Osteoblast (primary cell): ENCODE measurements around the gene MGAT5. TPM values are rescaled to one million over a fixed set of nuclear protein-coding genes. Genes with fewer than 3 reads are reported as not detected.

Experiments
- DNase-seq: peaks from one replicate; pipeline ENCODE4 v3.0.0; 2011; ENCODE audit warnings: low spot score, mixed read lengths; ENCODE audit not compliant: insufficient read length; ENCODE audit errors: missing footprints
- H2AFZ ChIP-seq: 2 replicates; pipeline ENCODE4 v1.6.0; 2011; ENCODE audit warnings: mild to moderate bottlenecking, low read length
- H3K27ac ChIP-seq: 2 replicates; pipeline ENCODE4 v1.5.1; 2011; ENCODE audit warnings: mild to moderate bottlenecking, low read depth, low read length, moderate library complexity
- H3K27me3 ChIP-seq: 2 replicates; pipeline ENCODE4 v1.6.0; 2012; ENCODE audit warnings: mild to moderate bottlenecking, control low read depth, inconsistent platforms, low read length, moderate library complexity; ENCODE audit not compliant: insufficient read depth
- H3K36me3 ChIP-seq: 2 replicates; pipeline ENCODE4 v1.5.1; 2011; ENCODE audit warnings: mild to moderate bottlenecking, low read length, control low read depth, moderate library complexity; ENCODE audit not compliant: insufficient read depth
- H3K4me1 ChIP-seq: 2 replicates; pipeline ENCODE4 v1.5.1; 2011; ENCODE audit warnings: mild to moderate bottlenecking, low read length, control low read depth, moderate library complexity; ENCODE audit not compliant: insufficient read depth
- H3K4me2 ChIP-seq: 2 replicates; pipeline ENCODE4 v1.6.0; 2011; ENCODE audit warnings: mild to moderate bottlenecking, low read length; ENCODE audit not compliant: insufficient read depth
- H3K4me3 ChIP-seq: fragments of 200-600 bp; sonication (generic); 3 replicates; pipeline ENCODE4 v1.5.1; 2012; ENCODE audit warnings: mild to moderate bottlenecking, low read length, inconsistent platforms; ENCODE audit not compliant: insufficient read depth
- H3K79me2 ChIP-seq: 2 replicates; pipeline ENCODE4 v1.6.0; 2012; ENCODE audit warnings: mild to moderate bottlenecking, low read length, control low read depth, inconsistent platforms; ENCODE audit not compliant: insufficient read depth
- H3K9me3 ChIP-seq: 2 replicates; pipeline ENCODE4 v1.5.1; 2011; ENCODE audit warnings: low read depth, low read length, control low read depth
- H4K20me1 ChIP-seq: 2 replicates; pipeline ENCODE4 v1.6.0; 2012; ENCODE audit warnings: mild to moderate bottlenecking, low read length, control low read depth; ENCODE audit not compliant: insufficient read depth
- CTCF ChIP-seq: IDR thresholded peaks from 2 replicates; pipeline ENCODE4 v1.5.1; 2011; ENCODE audit warnings: mild to moderate bottlenecking, low read depth, low read length, moderate library complexity; ENCODE audit errors: extremely low read depth
- total RNA-seq: library from RNA; depleted of rRNA; stranded (reverse); fragments of >200 nt; gene quantifications from 2 replicates; pipeline ENCODE4 v1.2.3, GENCODE V29; 2012

The MGAT5 gene
- total RNA-seq, 1 donor = 29.7 TPM

GRCh38 chr2:134207589-134208209, 46.2 kb upstream of the MGAT5 start:
- Histone ChIP-seq H2AFZ (no peak overlapping the region), H3K4me3 (no peak overlapping the region), H4K20me1 (peaks cover 8% of the 10 kb centered on the region), H3K27me3 (no peaks in the 10 kb centered on the region), H3K9me3 (no peaks in the 10 kb centered on the region), H3K4me1 (peaks cover 21% of the 10 kb centered on the region), H3K27ac (no peak overlapping the region), H3K4me2 (no peak overlapping the region), H3K36me3 (no peaks in the 10 kb centered on the region), H3K79me2 (peaks cover 14% of the 10 kb centered on the region)
- DNase-seq = no peak
- peak; percentile 73 for TF ChIP-seq CTCF

GRCh38 chr2:134208825-134209224, 45.0 kb upstream of the MGAT5 start:
- peaks cover 14% of the 10 kb centered on the region for H3K79me2 ChIP-seq
- no peak overlapping the region for H3K4me3 ChIP-seq
- H3K4me2 ChIP-seq = no peak overlapping the region
- H3K27me3 ChIP-seq = no peaks in the 10 kb centered on the region
- H4K20me1 ChIP-seq = peaks cover 8% of the 10 kb centered on the region
- H2AFZ ChIP-seq = no peak overlapping the region
- peaks cover 19% of the 10 kb centered on the region for H3K4me1 ChIP-seq
- no peaks in the 10 kb centered on the region for H3K36me3 ChIP-seq
- TF ChIP-seq CTCF = no peak
- no peak for DNase-seq
- H3K9me3 ChIP-seq = no peaks in the 10 kb centered on the region
- no peak overlapping the region for H3K27ac ChIP-seq

- no peak overlapping the region for H3K27ac ChIP-seq
- no peak overlapping the region for H2AFZ ChIP-seq
- H4K20me1 ChIP-seq = peaks cover 1% of the 10 kb centered on the region
- H3K27me3 ChIP-seq = no peaks in the 10 kb centered on the region
- H3K4me2 ChIP-seq = no peak overlapping the region
- DNase-seq = no peak
- TF ChIP-seq CTCF = no peak
- no peaks in the 10 kb centered on the region for H3K4me1 ChIP-seq
- no peak overlapping the region for H3K4me3 ChIP-seq
- peaks cover 9% of the 10 kb centered on the region for H3K79me2 ChIP-seq
- H3K9me3 ChIP-seq = no peaks in the 10 kb centered on the region
- no peaks in the 10 kb centered on the region for H3K36me3 ChIP-seq
These were observed 41.1 kb upstream of the MGAT5 start for GRCh38 chr2:134212746-134213145.

- Histone ChIP-seq H3K9me3 (no peaks in the 10 kb centered on the region), H3K4me3 (no peak overlapping the region), H3K27me3 (no peaks in the 10 kb centered on the region), H3K27ac (no peak overlapping the region), H3K36me3 (no peaks in the 10 kb centered on the region), H2AFZ (no peak overlapping the region), H3K4me1 (peaks cover 3% of the 10 kb centered on the region), H3K4me2 (no peak overlapping the region), H3K79me2 (peaks cover 24% of the 10 kb centered on the region), H4K20me1 (peaks cover 6% of the 10 kb centered on the region)
- TF ChIP-seq CTCF = no peak
- no peak for DNase-seq
These were observed 37.6 kb upstream of the MGAT5 start for GRCh38 chr2:134216152-134216829.
